IMR-90 (cell line): Measurements from ENCODE around the gene RTL9. TPM values are rescaled to one million over a fixed set of nuclear protein-coding genes. Genes with fewer than 3 reads are reported as not detected.
A peak's percentile ranks its signal among the peaks of the same experiment; 100 is the strongest.

Experiments used
- ATAC-seq: fragments of 200-7000 bp; cut with Tn5 transposase; 2 replicates; pipeline ENCODE4 v1.9.1; 2020; ENCODE audit warnings: low read depth, mild to moderate bottlenecking, moderate library complexity
- BruUV-seq: library from RNA; stranded (reverse); fragments of 400-500 nt; replicated peaks from 2 replicates; lab custom pipeline; 2021; lab: Mats Ljungman, UMichigan
- CTCF ChIA-PET: fragments of 300-600 bp; formaldehyde crosslinking; extraction: SDS; loops from one replicate; lab custom pipeline; 2021; ENCODE audit warnings: antibody characterized with exemption; lab: Yijun Ruan, JAX
- POLR2A ChIA-PET: fragments of 300-600 bp; sonication (Branson Sonifier 250); formaldehyde crosslinking; loops from one replicate; lab custom pipeline; 2022; ENCODE audit warnings: antibody characterized with exemption; ENCODE audit not compliant: unreplicated experiment; lab: Charles Lee
- DNase-seq: peaks from one replicate; pipeline ENCODE4 v3.0.0; 2013
- H2AFZ ChIP-seq: replicated peaks from 2 replicates; pipeline ENCODE3; 2013; ENCODE audit warnings: low read length, mild to moderate bottlenecking; ENCODE audit not compliant: poor library complexity
- H2AK5ac ChIP-seq: 2 replicates; pipeline ENCODE4 v1.6.1; 2013; ENCODE audit warnings: low read depth, low read length, inconsistent platforms
- H2AK9ac ChIP-seq: replicated peaks from 2 replicates; pipeline ENCODE3; 2013; ENCODE audit warnings: mild to moderate bottlenecking, low read depth, low read length, moderate library complexity; ENCODE audit not compliant: poor library complexity
- H2BK120ac ChIP-seq: 2 replicates; pipeline ENCODE4 v1.6.1; 2013; ENCODE audit warnings: low read depth, low read length, inconsistent platforms
- H2BK15ac ChIP-seq: 3 replicates; pipeline ENCODE4 v1.6.1; 2013; ENCODE audit warnings: low read depth, low read length, inconsistent platforms
- H2BK20ac ChIP-seq: 2 replicates; pipeline ENCODE4 v1.6.1; 2013; ENCODE audit warnings: low read depth, mild to moderate bottlenecking, inconsistent platforms, low read length, moderate library complexity
- H2BK5ac ChIP-seq: 2 replicates; pipeline ENCODE4 v1.6.1; 2013; ENCODE audit warnings: mild to moderate bottlenecking, low read depth, low read length, inconsistent platforms; ENCODE audit not compliant: poor library complexity, severe bottlenecking
- H3K14ac ChIP-seq: replicated peaks from 2 replicates; pipeline ENCODE4 v1.6.1; 2013; ENCODE audit warnings: low read depth, low read length, inconsistent platforms
- H3K18ac ChIP-seq: 2 replicates; pipeline ENCODE4 v1.6.1; 2013; ENCODE audit warnings: low read depth, low read length, control low read depth
- H3K23ac ChIP-seq: 2 replicates; pipeline ENCODE4 v1.6.1; 2013; ENCODE audit warnings: low read depth, low read length, inconsistent platforms
- H3K27ac ChIP-seq: 2 replicates; pipeline ENCODE4 v1.5.1; 2013; ENCODE audit warnings: mild to moderate bottlenecking, control low read depth, low read length; ENCODE audit not compliant: insufficient read depth
- H3K27me3 ChIP-seq: 2 replicates; pipeline ENCODE4 v1.6.1; 2013; ENCODE audit warnings: low read length; ENCODE audit not compliant: control insufficient read depth, insufficient read depth
- H3K36me3 ChIP-seq: 2 replicates; pipeline ENCODE4 v1.6.1; 2013; ENCODE audit warnings: low read length, mixed read lengths; ENCODE audit not compliant: control insufficient read depth, insufficient read depth
- H3K4ac ChIP-seq: 2 replicates; pipeline ENCODE4 v1.6.1; 2013; ENCODE audit warnings: low read depth, low read length, inconsistent platforms
- H3K4me1 ChIP-seq: 2 replicates; pipeline ENCODE4 v1.6.1; 2013; ENCODE audit warnings: low read length, mixed read lengths; ENCODE audit not compliant: control insufficient read depth, insufficient read depth
- H3K4me2 ChIP-seq: 2 replicates; pipeline ENCODE4 v1.6.1; 2013; ENCODE audit warnings: low read depth, mild to moderate bottlenecking, control low read depth, low read length, moderate library complexity
- H3K4me3 ChIP-seq: 2 replicates; pipeline ENCODE4 v1.5.1; 2013; ENCODE audit warnings: low read depth, mild to moderate bottlenecking, control low read depth, low read length, moderate library complexity; ENCODE audit not compliant: insufficient read depth
- H3K56ac ChIP-seq: 2 replicates; pipeline ENCODE4 v1.6.1; 2013; ENCODE audit warnings: low read length, inconsistent platforms; ENCODE audit not compliant: insufficient read depth; ENCODE audit errors: extremely low read depth
- H3K79me1 ChIP-seq, 2 experiments: 2 replicates each; pipeline ENCODE4 v1.6.1; 2013; ENCODE audit warnings: low read length in 2 of 2, inconsistent platforms in 1 of 2, low read depth in 1 of 2
- H3K9ac ChIP-seq: 2 replicates; pipeline ENCODE4 v1.6.1; 2013; ENCODE audit warnings: low read depth, low read length, control low read depth
- H3K9me1 ChIP-seq: 2 replicates; pipeline ENCODE4 v1.6.1; 2013; ENCODE audit warnings: low read length, inconsistent platforms; ENCODE audit not compliant: insufficient read depth
- H3K9me3 ChIP-seq: 2 replicates; pipeline ENCODE4 v1.6.1; 2013; ENCODE audit warnings: low read length; ENCODE audit not compliant: control insufficient read depth, insufficient read depth
- H4K20me1 ChIP-seq: 2 replicates; pipeline ENCODE4 v1.6.1; 2013; ENCODE audit warnings: low read length, inconsistent platforms; ENCODE audit not compliant: insufficient read depth
- H4K5ac ChIP-seq: 2 replicates; pipeline ENCODE4 v1.6.1; 2013; ENCODE audit warnings: mild to moderate bottlenecking, low read depth, low read length, control low read depth
- H4K8ac ChIP-seq, 2 experiments: 2 replicates each; pipeline ENCODE4 v1.6.1; 2013; ENCODE audit warnings: low read depth in 2 of 2, low read length in 2 of 2, control low read depth in 1 of 2, inconsistent platforms in 1 of 2
- H4K91ac ChIP-seq: 2 replicates; pipeline ENCODE4 v1.6.1; 2013; ENCODE audit warnings: low read depth, low read length, inconsistent platforms; ENCODE audit not compliant: insufficient read depth
- BHLHE40 ChIP-seq: fragments of 150-350 bp; IDR thresholded peaks from 2 replicates; pipeline ENCODE4 v1.6.1; 2016; ENCODE audit warnings: mild to moderate bottlenecking, low read depth, low read length
- CEBPB ChIP-seq: IDR thresholded peaks from 2 replicates; pipeline ENCODE4 v1.6.1; 2012; ENCODE audit warnings: low read depth, low read length, improper control_type of control experiment
- CHD1 ChIP-seq: IDR thresholded peaks from 2 replicates; pipeline ENCODE4 v1.6.1; 2012; ENCODE audit warnings: low read depth, low read length, improper control_type of control experiment
- ELK1 ChIP-seq: fragments of 150-350 bp; IDR thresholded peaks from 2 replicates; pipeline ENCODE4 v1.6.1; 2016; ENCODE audit warnings: low read depth, mild to moderate bottlenecking, low read length, moderate library complexity, borderline replicate concordance
- FOS ChIP-seq: fragments of 150-350 bp; IDR thresholded peaks from 2 replicates; pipeline ENCODE4 v1.6.1; 2016; ENCODE audit warnings: low read depth, low read length
- MAFK ChIP-seq: IDR thresholded peaks from 2 replicates; pipeline ENCODE4 v1.6.1; 2012; ENCODE audit warnings: low read depth, low read length, improper control_type of control experiment
- MAZ ChIP-seq: IDR thresholded peaks from 2 replicates; pipeline ENCODE4 v1.6.1; 2012; ENCODE audit warnings: low read depth, mild to moderate bottlenecking, low read length, improper control_type of control experiment, moderate library complexity, borderline replicate concordance
- NFE2L2 ChIP-seq: fragments of 150-350 bp; IDR thresholded peaks from 2 replicates; pipeline ENCODE4 v1.6.1; 2016; ENCODE audit warnings: low read depth, mild to moderate bottlenecking, low read length
- POLR2A ChIP-seq: IDR thresholded peaks from 2 replicates; pipeline ENCODE4 v1.6.1; 2012; ENCODE audit warnings: mild to moderate bottlenecking, low read depth, low read length
- RAD21 ChIP-seq: IDR thresholded peaks from 2 replicates; pipeline ENCODE4 v1.6.1; 2012; ENCODE audit warnings: low read length, improper control_type of control experiment
- RCOR1 ChIP-seq: IDR thresholded peaks from 2 replicates; pipeline ENCODE4 v1.6.1; 2012; ENCODE audit warnings: mild to moderate bottlenecking, low read length, improper control_type of control experiment; ENCODE audit not compliant: insufficient replicate concordance
- RFX5 ChIP-seq: IDR thresholded peaks from 2 replicates; pipeline ENCODE4 v1.8.0; 2012; ENCODE audit warnings: low read depth, mild to moderate bottlenecking, low read length, moderate library complexity
- SMC3 ChIP-seq: fragments of 150-350 bp; IDR thresholded peaks from 2 replicates; pipeline ENCODE4 v1.6.1; 2016; ENCODE audit warnings: low read depth, mild to moderate bottlenecking, antibody characterized with exemption, low read length, moderate library complexity
- WGBS, 2 experiments: methylation state at CpG; one replicate each; pipeline versions ENCODE4 v1.1.5 to v1.1.7; 2013; ENCODE audit warnings: missing lambda C conversion rate in 2 of 2; ENCODE audit not compliant: insufficient read length in 1 of 2; ENCODE audit errors: extremely low coverage in 2 of 2; 5-methylcytosine and 5-hydroxymethylcytosine counted together
- dilution Hi-C: fragments of 300-500 bp; cut with HindIII; formaldehyde crosslinking; loops from one replicate; pipeline ENCODE4 v1.14.3; 2018; ENCODE audit warnings: low sequenced_read_pairs; ENCODE audit not compliant: unreplicated experiment
- in situ Hi-C: fragments of 300-500 bp; cut with MboI; formaldehyde crosslinking; loops from 3 replicates; pipeline ENCODE4 v1.14.3; 2019; ENCODE audit warnings: low sequenced_read_pairs, inconsistent platforms, mixed read lengths
- intact Hi-C: fragments of 100-400 bp; cut with micrococcal nuclease; formaldehyde crosslinking; loops from 2 replicates; pipeline ENCODE4 v1.10.0; 2022
- polyA plus RNA-seq, 3 experiments: library from polyadenylated mRNA; depleted of rRNA; stranded (reverse); fragments of >200 nt; gene quantifications; 2 replicates each; pipeline ENCODE4 v1.2.3, GENCODE V29; 2012; ENCODE audit warnings: low replicate concordance in 1 of 3
- total RNA-seq: library from RNA; depleted of rRNA; stranded (reverse); fragments of >200 nt; gene quantifications from 2 replicates; pipeline ENCODE4 v1.2.3, GENCODE V29; 2012
- TF ChIP-seq, protein P1 (sequence below): fragments of 150-350 bp; IDR thresholded peaks from 2 replicates; pipeline ENCODE4 v1.6.1; 2017; ENCODE audit warnings: mild to moderate bottlenecking, antibody characterized with exemption, low read length, low read depth

The RTL9 gene
- total and polyA plus RNA-seq, 2 of the 4 experiments (the other 2 are of a cell fraction), result 0.26 to 0.90 TPM

- in situ Hi-C loops (loop anchor here (25.0 kb wide), 2 partner anchors 491 to 691 kb away; no protein-coding TSS in a partner anchor), intact Hi-C loops (loop anchor here (1.0 kb wide), 1 partner anchor 62 kb away; no protein-coding TSS in a partner anchor), dilution Hi-C loops (no loop called here)
- Histone ChIP-seq H3K4me1 (peaks cover 6% of the 10 kb centered on the region), H4K91ac (peak overlapping the region; percentile 94), H3K79me1 (peaks cover 0 to 4% of the 10 kb centered on the region in 2 experiments; a peak in 1 of 4 replicates), H3K27me3 (no peaks in the 10 kb centered on the region), H3K9ac (no peak overlapping the region), H3K56ac (no peak overlapping the region), H3K9me3 (no peaks in the 10 kb centered on the region), H3K27ac (peak overlapping the region; percentile 53), H3K18ac (peak overlapping the region; percentile 24; the same call in 1 of the 2 replicates), H3K14ac (peak overlapping the region; percentile 88), H4K8ac (peak overlapping the region; percentile 27 to 81; a peak in 3 of 4 replicates), H2AK9ac (no peak overlapping the region), H3K4ac (peak overlapping the region; percentile 88), H2AK5ac (peak overlapping the region; percentile 96; the same call in 1 of the 2 replicates), H2BK20ac (peak overlapping the region; percentile 90), H4K20me1 (no peaks in the 10 kb centered on the region), H2BK15ac (peak overlapping the region; percentile 91; the same call in 1 of the 3 replicates), H3K23ac (no peak overlapping the region), H2BK5ac (peak overlapping the region; percentile 77), H3K9me1 (peaks cover 7% of the 10 kb centered on the region), H2AFZ (no peak overlapping the region), H3K36me3 (no peaks in the 10 kb centered on the region), H3K4me3 (no peak overlapping the region), H2BK120ac (peak overlapping the region; percentile 88), H4K5ac (no peak overlapping the region), H3K4me2 (no peak overlapping the region)
- 43% methylated on average over 6 of the region's 15 CpGs; no CpG with 5 or more reads in 1 of the 2 experiments for WGBS, 2 experiments
- DNase-seq (peak; percentile 78), ATAC-seq (peak; percentile 38)
- TF ChIP-seq NFE2L2, result no peak
- no peak for TF ChIP-seq MAZ
- TF ChIP-seq ELK1, result no peak
- TF ChIP-seq FOS, result no peak
- TF ChIP-seq, protein P1, sequence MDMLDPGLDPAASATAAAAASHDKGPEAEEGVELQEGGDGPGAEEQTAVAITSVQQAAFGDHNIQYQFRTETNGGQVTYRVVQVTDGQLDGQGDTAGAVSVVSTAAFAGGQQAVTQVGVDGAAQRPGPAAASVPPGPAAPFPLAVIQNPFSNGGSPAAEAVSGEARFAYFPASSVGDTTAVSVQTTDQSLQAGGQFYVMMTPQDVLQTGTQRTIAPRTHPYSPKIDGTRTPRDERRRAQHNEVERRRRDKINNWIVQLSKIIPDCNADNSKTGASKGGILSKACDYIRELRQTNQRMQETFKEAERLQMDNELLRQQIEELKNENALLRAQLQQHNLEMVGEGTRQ, result no peak
- no peak for TF ChIP-seq CHD1
- no peak for TF ChIP-seq RCOR1
- no peak for TF ChIP-seq CEBPB
- TF ChIP-seq RFX5, result no peak
- no peak for TF ChIP-seq BHLHE40
- TF ChIP-seq MAFK, result no peak
- no peak for TF ChIP-seq RAD21
- TF ChIP-seq SMC3, result no peak
- no peak for TF ChIP-seq POLR2A
- CTCF ChIA-PET, result interaction anchor here (0.8 kb wide), 2 partner anchors 193 to 257 kb away, joined by 3 to 5 read pairs; no protein-coding TSS in a partner anchor
- BruUV-seq, result no TSS peak
- POLR2A ChIA-PET, result no interaction called here
Measured at GRCh38 chrX:110403441-110404238, 45.0 kb downstream of the RTL9 start.
